ENCODE data around the gene MVD. TPM values are rescaled to one million over a fixed set of nuclear protein-coding genes. Genes with fewer than 3 reads are reported as not detected.

MVD gene
- polyA plus RNA-seq, 3 donors, result 9.0 to 17.9 (median 12.2) TPM

GRCh38 chr16:88697116-88697830, 34.4 kb upstream of the MVD start:
- Mint-ChIP-seq H3K9me3 (no peaks in the 10 kb centered on the region), H3K4me3 (no peak overlapping the region), H3K27me3 (ENCODE audit: low read depth in 3 of 3) (no peaks in the 10 kb centered on the region), H3K27ac (peak overlapping the region in 4 of 7 donors; percentile 46 to 87 (median 56)), H3K36me3 (peaks cover 48 to 64% of the 10 kb centered on the region in 2 donors), H3K4me1 (peaks cover 50% of the 10 kb centered on the region)
- intact Hi-C loops (cut with micrococcal nuclease), result no loop called here
- Histone ChIP-seq H3K4me1 (ENCODE audit: control insufficient read depth in 1 of 2, insufficient read depth in 2 of 2, low read length in 2 of 2) (peaks cover 46 to 49% of the 10 kb centered on the region in 2 donors), H3K79me2 (ENCODE audit: insufficient read depth, low read length) (peaks cover 48% of the 10 kb centered on the region), H4K20me1 (ENCODE audit: insufficient read depth, low read length) (peaks cover 66% of the 10 kb centered on the region), H3K9ac (ENCODE audit: insufficient read depth, low read length, poor library complexity, severe bottlenecking) (no peak overlapping the region), H3K27ac (ENCODE audit: low read depth in 1 of 2, low read length in 2 of 2) (peak overlapping the region in 1 of 2 donors; percentile 26), H3K9me3 (replicated peaks in 1 of 2; ENCODE audit: control insufficient read depth in 1 of 2, insufficient read depth in 1 of 2, low read length in 2 of 2) (no peaks in the 10 kb centered on the region), H2AFZ (ENCODE audit: insufficient read depth, low read depth, low read length, poor library complexity, severe bottlenecking) (no peak overlapping the region), H3K36me3 (replicated peaks in 1 of 2; ENCODE audit: control insufficient read depth in 1 of 2, insufficient read depth in 2 of 2, low read length in 2 of 2) (peaks cover 54 to 59% of the 10 kb centered on the region in 2 donors), H3K4me2 (replicated peaks; ENCODE audit: extremely low read depth, low read length, poor library complexity, severe bottlenecking) (no peak overlapping the region), H3K27me3 (ENCODE audit: control insufficient read depth in 2 of 2, insufficient read depth in 2 of 2, low read length in 2 of 2) (no peaks in the 10 kb centered on the region), H3K4me3 (replicated peaks in 1 of 3; ENCODE audit: low read depth in 2 of 3, low read length in 3 of 3) (no peak overlapping the region)
- no peak for DNase-seq
- no peak for TF ChIP-seq CTCF (IDR thresholded peaks at IDR 0.05)
- WGBS (ENCODE audit: insufficient coverage), result 93% methylated on average over 42 of the region's 47 CpGs

GRCh38 chr16:88696441-88696840, 33.5 kb upstream of the MVD start:
- peaks cover 46 to 49% of the 10 kb centered on the region in 2 donors for H3K4me1 ChIP-seq (ENCODE audit: control insufficient read depth in 1 of 2, insufficient read depth in 2 of 2, low read length in 2 of 2)
- no peaks in the 10 kb centered on the region for H3K9me3 ChIP-seq (replicated peaks in 1 of 2; ENCODE audit: control insufficient read depth in 1 of 2, insufficient read depth in 1 of 2, low read length in 2 of 2)
- Mint-ChIP-seq H3K9me3 (no peaks in the 10 kb centered on the region), H3K27me3 (ENCODE audit: low read depth in 3 of 3) (no peaks in the 10 kb centered on the region), H3K27ac (peak overlapping the region in 2 of 7 donors; percentile 20 to 50), H3K4me1 (peaks cover 50% of the 10 kb centered on the region), H3K4me3 (no peak overlapping the region), H3K36me3 (peaks cover 48 to 56% of the 10 kb centered on the region in 2 donors)
- H4K20me1 ChIP-seq (ENCODE audit: insufficient read depth, low read length), result peaks cover 66% of the 10 kb centered on the region
- no peak overlapping the region for H3K4me2 ChIP-seq (replicated peaks; ENCODE audit: extremely low read depth, low read length, poor library complexity, severe bottlenecking)
- H3K27me3 ChIP-seq (ENCODE audit: control insufficient read depth in 2 of 2, insufficient read depth in 2 of 2, low read length in 2 of 2), result no peaks in the 10 kb centered on the region
- no peak overlapping the region for H3K9ac ChIP-seq (ENCODE audit: insufficient read depth, low read length, poor library complexity, severe bottlenecking)
- WGBS (ENCODE audit: insufficient coverage), result 82% methylated on average over 12 of the region's 14 CpGs
- no peak for DNase-seq
- no peak overlapping the region for H3K27ac ChIP-seq (ENCODE audit: low read depth in 1 of 2, low read length in 2 of 2)
- H3K4me3 ChIP-seq (replicated peaks in 1 of 3; ENCODE audit: low read depth in 2 of 3, low read length in 3 of 3), result no peak overlapping the region
- H3K79me2 ChIP-seq (ENCODE audit: insufficient read depth, low read length), result peaks cover 40% of the 10 kb centered on the region
- peaks cover 54 to 59% of the 10 kb centered on the region in 2 donors for H3K36me3 ChIP-seq (replicated peaks in 1 of 2; ENCODE audit: control insufficient read depth in 1 of 2, insufficient read depth in 2 of 2, low read length in 2 of 2)
- TF ChIP-seq CTCF (IDR thresholded peaks at IDR 0.05), result no peak
- intact Hi-C loops (cut with micrococcal nuclease), result no loop called here
- no peak overlapping the region for H2AFZ ChIP-seq (ENCODE audit: insufficient read depth, low read depth, low read length, poor library complexity, severe bottlenecking)

Data from CD14-positive monocyte (primary cell).